Keratinocyte (primary cell): ENCODE results near the gene IPPK. TPM values are rescaled to one million over a fixed set of nuclear protein-coding genes. Genes with fewer than 3 reads are reported as not detected.

ENCODE experiments used
- DNase-seq: peaks from one replicate; pipeline ENCODE4 v3.0.0-alpha.2; 2011; ENCODE audit warnings: low read depth, missing footprints, low spot score
- FAIRE-seq: peaks from 2 replicates; lab custom pipeline; 2011; peaks lifted over from hg19 to GRCh38; lab: Jason Lieb, UNC
- H2AFZ ChIP-seq: 2 replicates; pipeline ENCODE4 v1.6.0; 2012; ENCODE audit warnings: low read length, control low read depth, inconsistent platforms; ENCODE audit not compliant: control insufficient read depth
- H3K27ac ChIP-seq: 2 replicates; pipeline ENCODE4 v1.5.1; 2011; ENCODE audit warnings: low read length; ENCODE audit not compliant: control insufficient read depth, insufficient read depth
- H3K27me3 ChIP-seq: 3 replicates; pipeline ENCODE4 v1.6.0; 2011; ENCODE audit warnings: low read length; ENCODE audit not compliant: control insufficient read depth, insufficient read depth; ENCODE audit errors: extremely low read depth
- H3K36me3 ChIP-seq, 2 experiments: 2 replicates in 1 of 2; 3 replicates in 1 of 2; pipeline ENCODE4 v1.5.1; 2011; ENCODE audit warnings: low read length in 2 of 2, mild to moderate bottlenecking in 1 of 2; ENCODE audit not compliant: control insufficient read depth in 2 of 2, insufficient read depth in 2 of 2; ENCODE audit errors: extremely low read depth in 1 of 2
- H3K4me1 ChIP-seq: 3 replicates; pipeline ENCODE4 v1.5.1; 2011; ENCODE audit warnings: low read length; ENCODE audit not compliant: control insufficient read depth, insufficient read depth; ENCODE audit errors: extremely low read depth
- H3K4me2 ChIP-seq: 3 replicates; pipeline ENCODE4 v1.6.0; 2011; ENCODE audit warnings: low read depth, low read length; ENCODE audit not compliant: control insufficient read depth, insufficient read depth; ENCODE audit errors: extremely low read depth
- H3K4me3 ChIP-seq, 3 experiments: fragments of 200-600 bp in 1 of 3; sonication (generic) in 1 of 3; 2 replicates in 2 of 3; 3 replicates in 1 of 3; pipeline ENCODE4 v1.5.1; 2011 to 2016; ENCODE audit warnings: low read length in 3 of 3, mild to moderate bottlenecking in 3 of 3, control low read depth in 2 of 3, inconsistent platforms in 1 of 3, low read depth in 1 of 3, mixed read lengths in 1 of 3, mixed run types in 1 of 3, moderate library complexity in 1 of 3; ENCODE audit not compliant: control insufficient read depth in 2 of 3, insufficient read depth in 2 of 3; ENCODE audit errors: extremely low read depth in 1 of 3
- H3K79me2 ChIP-seq: 2 replicates; pipeline ENCODE4 v1.6.0; 2012; ENCODE audit warnings: low read length; ENCODE audit not compliant: control insufficient read depth, insufficient read depth
- H3K9ac ChIP-seq: 3 replicates; pipeline ENCODE4 v1.6.0; 2011; ENCODE audit warnings: low read length; ENCODE audit not compliant: control insufficient read depth, insufficient read depth; ENCODE audit errors: extremely low read depth
- H3K9me1 ChIP-seq: 3 replicates; pipeline ENCODE4 v1.6.0; 2011; ENCODE audit warnings: low read length; ENCODE audit not compliant: control insufficient read depth, insufficient read depth; ENCODE audit errors: extremely low read depth
- H3K9me3 ChIP-seq: 2 replicates; pipeline ENCODE4 v1.5.1; 2012; ENCODE audit warnings: low read depth, low read length; ENCODE audit not compliant: control insufficient read depth
- H4K20me1 ChIP-seq: 3 replicates; pipeline ENCODE4 v1.6.0; 2011; ENCODE audit warnings: low read length; ENCODE audit not compliant: control insufficient read depth, insufficient read depth; ENCODE audit errors: extremely low read depth
- EZH2 ChIP-seq: IDR thresholded peaks from one replicate; pipeline ENCODE4 v1.6.1; 2012; ENCODE audit warnings: inconsistent platforms, mild to moderate bottlenecking, low read length, moderate library complexity
- dilution Hi-C: fragments of 300-500 bp; cut with MboI; formaldehyde crosslinking; loops from one replicate; pipeline ENCODE4 v1.7.0; 2020; ENCODE audit warnings: low sequenced_read_pairs; ENCODE audit not compliant: extremely low pct_ligation_motif_present
- polyA plus RNA-seq, 5 experiments: library from polyadenylated mRNA; depleted of rRNA in 3 of 5; stranded (reverse) in 3 of 5; stranded (forward) in 1 of 5; unstranded in 1 of 5; fragments of >200 nt; gene quantifications; 1 replicate in 1 of 5; 2 replicates in 3 of 5; 3 replicates in 1 of 5; pipeline versions ENCODE4 v1.2.1 to v1.2.3, GENCODE V29; 2011 to 2012; ENCODE audit warnings: missing spikeins in 2 of 5, low read depth in 1 of 5, low replicate concordance in 1 of 5
- TF ChIP-seq, protein P1 (sequence below), 3 experiments: IDR thresholded peaks in 1 of 3; conservative IDR thresholded peaks in 1 of 3; optimal IDR thresholded peaks in 1 of 3; 2 replicates in 2 of 3; 3 replicates in 1 of 3; pipeline versions ENCODE3 to v1.5.1; 2011; ENCODE audit warnings: low read length in 3 of 3, mild to moderate bottlenecking in 3 of 3, moderate library complexity in 2 of 3, control low read depth in 1 of 3, inconsistent platforms in 1 of 3; ENCODE audit not compliant: insufficient read depth in 2 of 3; ENCODE audit errors: extremely low read depth in 1 of 3

Gene IPPK
- polyA plus RNA-seq, 1 donor (not counting 4 experiments of a cell fraction or from before 2014, with no cell fraction given) = 32.4 TPM

DNA sequence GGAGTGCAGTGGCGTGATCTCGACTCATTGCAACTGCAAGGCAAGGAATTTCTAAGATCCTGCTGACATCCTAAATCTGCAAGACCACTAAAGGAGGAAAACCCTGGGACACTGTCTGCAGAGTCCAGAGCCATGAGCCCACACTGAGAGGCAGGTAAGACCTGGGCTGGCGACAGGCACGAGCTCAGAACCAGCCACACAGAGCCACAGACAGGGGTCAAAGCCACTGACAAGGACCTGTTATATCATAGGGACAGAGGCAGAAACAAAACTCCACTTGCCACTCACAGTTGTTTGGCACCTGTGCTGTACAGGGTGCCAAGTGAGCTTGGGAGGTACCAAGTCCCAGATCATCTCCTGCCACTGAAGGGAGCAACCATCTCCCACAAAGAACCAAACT lies 34.2 kb downstream of the IPPK start:
- no peak for FAIRE-seq
- dilution Hi-C loops = no loop called here

DNA sequence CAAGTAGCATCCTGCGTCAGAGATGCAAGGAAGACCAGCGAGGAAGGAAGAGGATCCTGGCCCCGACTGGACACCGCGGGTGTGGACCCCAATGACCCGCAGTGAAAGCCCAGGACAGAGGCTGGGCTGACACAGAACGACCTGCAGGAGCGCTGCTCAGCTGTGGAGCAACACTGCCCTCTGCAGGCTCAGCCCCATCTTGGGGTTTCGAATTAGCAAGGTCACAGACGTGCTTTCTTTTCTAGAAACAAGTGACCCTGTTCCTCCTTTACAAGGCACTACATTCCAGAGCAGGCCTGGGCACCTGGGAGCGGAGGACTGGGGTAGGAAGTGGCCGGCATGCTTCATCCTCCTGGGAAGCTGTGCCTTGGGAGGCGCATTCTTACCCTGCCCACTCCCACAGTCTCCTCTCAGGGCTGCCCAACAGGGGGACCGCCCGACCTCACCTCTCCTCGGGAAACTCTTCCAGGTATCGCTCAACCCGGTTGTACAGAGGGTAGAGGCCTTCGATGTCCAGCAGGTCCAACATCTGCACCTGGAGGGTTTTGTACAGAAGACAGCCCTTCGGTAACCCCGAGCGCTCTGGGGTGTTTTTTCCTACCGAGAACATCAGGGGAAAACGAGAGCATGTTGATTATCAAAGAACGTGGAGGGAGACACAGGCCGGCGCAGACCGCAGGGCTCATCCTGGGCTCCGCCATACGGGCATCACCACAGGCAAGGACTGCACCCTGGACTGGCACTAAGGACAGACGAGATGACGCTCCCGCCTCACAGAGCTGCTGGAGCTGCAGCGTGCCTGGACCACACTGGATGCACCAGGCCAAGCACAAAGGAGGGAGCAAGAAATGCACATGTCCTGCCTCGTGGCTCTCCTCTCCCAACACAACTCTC lies 35.0 kb downstream of the IPPK start:
- Histone ChIP-seq H2AFZ (no peak overlapping the region), H3K27me3 (no peaks in the 10 kb centered on the region), H3K9me3 (no peaks in the 10 kb centered on the region), H3K4me3 (no peak overlapping the region), H3K27ac (no peak overlapping the region), H3K36me3 (peaks cover 47 to 57% of the 10 kb centered on the region in 2 experiments), H3K9me1 (no peaks in the 10 kb centered on the region), H4K20me1 (no peaks in the 10 kb centered on the region), H3K79me2 (peaks cover 2% of the 10 kb centered on the region), H3K9ac (no peak overlapping the region), H3K4me2 (no peak overlapping the region), H3K4me1 (no peaks in the 10 kb centered on the region)
- no peak for DNase-seq
- dilution Hi-C loops = no loop called here
- TF ChIP-seq, protein P1, sequence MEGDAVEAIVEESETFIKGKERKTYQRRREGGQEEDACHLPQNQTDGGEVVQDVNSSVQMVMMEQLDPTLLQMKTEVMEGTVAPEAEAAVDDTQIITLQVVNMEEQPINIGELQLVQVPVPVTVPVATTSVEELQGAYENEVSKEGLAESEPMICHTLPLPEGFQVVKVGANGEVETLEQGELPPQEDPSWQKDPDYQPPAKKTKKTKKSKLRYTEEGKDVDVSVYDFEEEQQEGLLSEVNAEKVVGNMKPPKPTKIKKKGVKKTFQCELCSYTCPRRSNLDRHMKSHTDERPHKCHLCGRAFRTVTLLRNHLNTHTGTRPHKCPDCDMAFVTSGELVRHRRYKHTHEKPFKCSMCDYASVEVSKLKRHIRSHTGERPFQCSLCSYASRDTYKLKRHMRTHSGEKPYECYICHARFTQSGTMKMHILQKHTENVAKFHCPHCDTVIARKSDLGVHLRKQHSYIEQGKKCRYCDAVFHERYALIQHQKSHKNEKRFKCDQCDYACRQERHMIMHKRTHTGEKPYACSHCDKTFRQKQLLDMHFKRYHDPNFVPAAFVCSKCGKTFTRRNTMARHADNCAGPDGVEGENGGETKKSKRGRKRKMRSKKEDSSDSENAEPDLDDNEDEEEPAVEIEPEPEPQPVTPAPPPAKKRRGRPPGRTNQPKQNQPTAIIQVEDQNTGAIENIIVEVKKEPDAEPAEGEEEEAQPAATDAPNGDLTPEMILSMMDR (optimal IDR thresholded peaks at IDR 0.05 in 1 of 3, IDR thresholded peaks at IDR 0.05 in 1 of 3, conservative IDR thresholded peaks at IDR 0.05 in 1 of 3; ENCODE audit: extremely low read depth in 1 of 3, insufficient read depth in 2 of 3, low read length in 3 of 3) = peak; percentile 97 to 98 (median 98)
- TF ChIP-seq EZH2 = no peak
- peak; percentile 76 for FAIRE-seq

More for the DNA sequence above, 34.2 kb downstream of the IPPK start:
- no peaks in the 10 kb centered on the region for H3K27me3 ChIP-seq
- no peak overlapping the region for H3K9ac ChIP-seq
- H3K4me2 ChIP-seq = no peak overlapping the region
- no peak overlapping the region for H3K4me3 ChIP-seq
- H3K27ac ChIP-seq = no peak overlapping the region
- no peaks in the 10 kb centered on the region for H3K9me1 ChIP-seq
- no peak overlapping the region for H2AFZ ChIP-seq
- H4K20me1 ChIP-seq = no peaks in the 10 kb centered on the region
- H3K9me3 ChIP-seq = no peaks in the 10 kb centered on the region
- peaks cover 2% of the 10 kb centered on the region for H3K79me2 ChIP-seq
- TF ChIP-seq EZH2 = no peak
- peaks cover 53 to 63% of the 10 kb centered on the region in 2 experiments for H3K36me3 ChIP-seq
- peaks cover 2% of the 10 kb centered on the region for H3K4me1 ChIP-seq
- no peak for DNase-seq
